ENCODE results near the gene KLF4. TPM values are rescaled to one million over a fixed set of nuclear protein-coding genes. Genes with fewer than 3 reads are reported as not detected.

KLF4 gene
- total RNA-seq, 1 experiment from 2014 or later, result 4.9 TPM

DNA sequence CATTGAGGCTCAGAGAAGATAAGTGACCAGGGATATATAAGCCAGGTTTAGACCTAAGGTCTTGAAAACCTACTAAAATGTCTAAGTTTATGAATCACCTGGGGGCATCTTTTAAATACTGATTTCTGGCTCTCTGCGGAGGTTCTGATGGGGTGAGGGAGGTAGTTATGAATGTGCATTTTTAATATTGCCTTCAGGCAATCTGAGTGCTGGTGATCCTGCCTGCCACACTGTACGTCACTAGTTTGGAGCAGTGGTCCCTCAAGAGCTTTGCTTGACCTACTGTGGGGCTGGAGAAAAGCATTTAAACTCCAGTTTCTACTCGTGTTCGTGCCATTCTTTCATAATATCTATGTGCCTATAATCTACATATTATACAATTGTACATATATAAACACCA, 36.1 kb downstream of the KLF4 start:
- Mint-ChIP-seq H3K9me3 (ENCODE audit: unreplicated experiment) (no peaks in the 10 kb centered on the region), H3K27ac (ENCODE audit: unreplicated experiment) (no peak overlapping the region), H3K4me3 (ENCODE audit: unreplicated experiment) (no peak overlapping the region), H3K4me1 (ENCODE audit: low read depth, unreplicated experiment) (no peaks in the 10 kb centered on the region), H3K27me3 (ENCODE audit: insufficient read depth, unreplicated experiment) (no peaks in the 10 kb centered on the region), H3K36me3 (ENCODE audit: insufficient read depth, unreplicated experiment) (no peaks in the 10 kb centered on the region)
- Histone ChIP-seq H3K9me3 (no peaks in the 10 kb centered on the region), H3K4me1 (no peaks in the 10 kb centered on the region), H3K27me3 (replicated peaks; ENCODE audit: control insufficient read depth, insufficient read depth, low read length) (no peaks in the 10 kb centered on the region), H3K36me3 (ENCODE audit: control insufficient read depth, insufficient read depth, low read length) (no peaks in the 10 kb centered on the region), H3K4me3 (ENCODE audit: low read depth, low read length) (no peak overlapping the region)
- intact Hi-C loops (cut with micrococcal nuclease; ENCODE audit: unreplicated experiment), result no loop called here
- POLR2A ChIA-PET, result no interaction called here
- no TSS peak for BruUV-seq (replicated peaks)
- CTCF ChIA-PET, result no interaction called here
- no peak for DNase-seq
- TF ChIP-seq, protein P1, sequence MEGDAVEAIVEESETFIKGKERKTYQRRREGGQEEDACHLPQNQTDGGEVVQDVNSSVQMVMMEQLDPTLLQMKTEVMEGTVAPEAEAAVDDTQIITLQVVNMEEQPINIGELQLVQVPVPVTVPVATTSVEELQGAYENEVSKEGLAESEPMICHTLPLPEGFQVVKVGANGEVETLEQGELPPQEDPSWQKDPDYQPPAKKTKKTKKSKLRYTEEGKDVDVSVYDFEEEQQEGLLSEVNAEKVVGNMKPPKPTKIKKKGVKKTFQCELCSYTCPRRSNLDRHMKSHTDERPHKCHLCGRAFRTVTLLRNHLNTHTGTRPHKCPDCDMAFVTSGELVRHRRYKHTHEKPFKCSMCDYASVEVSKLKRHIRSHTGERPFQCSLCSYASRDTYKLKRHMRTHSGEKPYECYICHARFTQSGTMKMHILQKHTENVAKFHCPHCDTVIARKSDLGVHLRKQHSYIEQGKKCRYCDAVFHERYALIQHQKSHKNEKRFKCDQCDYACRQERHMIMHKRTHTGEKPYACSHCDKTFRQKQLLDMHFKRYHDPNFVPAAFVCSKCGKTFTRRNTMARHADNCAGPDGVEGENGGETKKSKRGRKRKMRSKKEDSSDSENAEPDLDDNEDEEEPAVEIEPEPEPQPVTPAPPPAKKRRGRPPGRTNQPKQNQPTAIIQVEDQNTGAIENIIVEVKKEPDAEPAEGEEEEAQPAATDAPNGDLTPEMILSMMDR (IDR thresholded peaks at IDR 0.05; ENCODE audit: insufficient read depth in 1 of 2, low read depth in 1 of 2, low read length in 1 of 2, severe bottlenecking in 1 of 2, unreplicated experiment in 1 of 2), result no peak

- no peaks in the 10 kb centered on the region for H3K36me3 ChIP-seq (ENCODE audit: control insufficient read depth, insufficient read depth, low read length)
- Mint-ChIP-seq H3K27ac (ENCODE audit: unreplicated experiment) (no peak overlapping the region), H3K4me1 (ENCODE audit: low read depth, unreplicated experiment) (no peaks in the 10 kb centered on the region), H3K9me3 (ENCODE audit: unreplicated experiment) (no peaks in the 10 kb centered on the region), H3K36me3 (ENCODE audit: insufficient read depth, unreplicated experiment) (no peaks in the 10 kb centered on the region), H3K27me3 (ENCODE audit: insufficient read depth, unreplicated experiment) (no peaks in the 10 kb centered on the region), H3K4me3 (ENCODE audit: unreplicated experiment) (no peak overlapping the region)
- TF ChIP-seq, protein P1 (IDR thresholded peaks at IDR 0.05; ENCODE audit: insufficient read depth in 1 of 2, low read depth in 1 of 2, low read length in 1 of 2, severe bottlenecking in 1 of 2, unreplicated experiment in 1 of 2), result no peak
- CTCF ChIA-PET, result no interaction called here
- H3K9me3 ChIP-seq, result no peaks in the 10 kb centered on the region
- no TSS peak for BruUV-seq (replicated peaks)
- no peaks in the 10 kb centered on the region for H3K4me1 ChIP-seq
- no peaks in the 10 kb centered on the region for H3K27me3 ChIP-seq (replicated peaks; ENCODE audit: control insufficient read depth, insufficient read depth, low read length)
- intact Hi-C loops (cut with micrococcal nuclease; ENCODE audit: unreplicated experiment), result no loop called here
- POLR2A ChIA-PET, result no interaction called here
- no peak for DNase-seq
- H3K4me3 ChIP-seq (ENCODE audit: low read depth, low read length), result no peak overlapping the region
Observed at GRCh38 chr9:107447834-107448233, 41.7 kb downstream of the KLF4 start.

DNA sequence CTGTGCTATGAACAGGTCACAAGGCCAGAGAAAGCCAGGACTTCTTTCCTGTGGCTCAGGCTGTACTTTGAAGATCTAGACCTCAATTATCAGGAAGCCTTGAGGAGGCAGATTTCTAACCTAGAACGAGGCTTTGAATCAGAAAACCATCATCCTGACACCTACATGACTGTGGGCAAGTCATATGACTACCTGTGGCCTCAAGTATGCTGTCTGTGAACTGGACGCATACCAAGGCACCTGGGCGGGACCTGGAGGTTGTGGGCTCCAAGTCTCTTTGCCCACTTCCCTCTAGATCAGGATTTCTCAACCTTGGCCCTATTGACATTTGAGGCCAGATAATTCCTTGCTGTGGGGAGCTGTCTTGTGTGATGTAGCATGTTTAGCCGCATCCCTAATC, 42.5 kb downstream of the KLF4 start:
- H3K4me1 Mint-ChIP-seq (ENCODE audit: low read depth, unreplicated experiment), result no peaks in the 10 kb centered on the region
- POLR2A ChIA-PET, result no interaction called here
- no peak overlapping the region for H3K27ac Mint-ChIP-seq (ENCODE audit: unreplicated experiment)

More for the DNA sequence above, 42.5 kb downstream of the KLF4 start:
- TF ChIP-seq, protein P1 (IDR thresholded peaks at IDR 0.05; ENCODE audit: insufficient read depth in 1 of 2, low read depth in 1 of 2, low read length in 1 of 2, severe bottlenecking in 1 of 2, unreplicated experiment in 1 of 2), result no peak
- H3K4me3 Mint-ChIP-seq (ENCODE audit: unreplicated experiment), result no peak overlapping the region
- Histone ChIP-seq H3K27me3 (replicated peaks; ENCODE audit: control insufficient read depth, insufficient read depth, low read length) (no peaks in the 10 kb centered on the region), H3K4me1 (no peaks in the 10 kb centered on the region), H3K4me3 (ENCODE audit: low read depth, low read length) (no peak overlapping the region), H3K9me3 (no peaks in the 10 kb centered on the region), H3K36me3 (ENCODE audit: control insufficient read depth, insufficient read depth, low read length) (no peaks in the 10 kb centered on the region)
- BruUV-seq (replicated peaks), result no TSS peak
- no peaks in the 10 kb centered on the region for H3K27me3 Mint-ChIP-seq (ENCODE audit: insufficient read depth, unreplicated experiment)
- no peaks in the 10 kb centered on the region for H3K36me3 Mint-ChIP-seq (ENCODE audit: insufficient read depth, unreplicated experiment)
- no peak for DNase-seq
- intact Hi-C loops (cut with micrococcal nuclease; ENCODE audit: unreplicated experiment), result no loop called here
- CTCF ChIA-PET, result no interaction called here
- H3K9me3 Mint-ChIP-seq (ENCODE audit: unreplicated experiment), result no peaks in the 10 kb centered on the region

Measured in Caco-2 (cell line).